Thyroid gland (tissue), 4 donors: Measurements from ENCODE around the gene CD2AP. TPM values are rescaled to one million over a fixed set of nuclear protein-coding genes. Genes with fewer than 3 reads are reported as not detected.

Source experiments
- DNase-seq, 2 donors: peaks; one replicate each; pipeline ENCODE4 v3.0.0-alpha.2; 2019
- H3K27ac ChIP-seq, 3 donors: fragments of 200-600 bp; sonication (generic); 1 replicate in 2 of 3; 2 replicates in 1 of 3; pipeline ENCODE4 v1.5.1; 2016 to 2019; ENCODE audit warnings: mild to moderate bottlenecking in 1 of 3, moderate library complexity in 1 of 3
- H3K27me3 ChIP-seq: fragments of 200-600 bp; sonication (generic); one replicate; pipeline ENCODE4 v1.5.1; 2019
- H3K36me3 ChIP-seq, 2 donors: fragments of 200-600 bp; sonication (generic); one replicate each; pipeline ENCODE4 v1.5.1; 2016 to 2019
- H3K4me1 ChIP-seq, 2 donors: fragments of 200-600 bp; sonication (generic); one replicate each; pipeline ENCODE4 v1.5.1; 2017 to 2019
- H3K4me3 ChIP-seq, 3 donors: fragments of 200-600 bp; sonication (generic); replicated peaks in 1 of 3; 1 replicate in 2 of 3; 2 replicates in 1 of 3; pipeline ENCODE4 v1.5.1; 2016; ENCODE audit warnings: mild to moderate bottlenecking in 1 of 3
- H3K9me3 ChIP-seq: fragments of 200-600 bp; sonication (generic); one replicate; pipeline ENCODE4 v1.5.1; 2017
- CTCF ChIP-seq, 6 experiments: fragments of 200-600 bp in 3 of 6; fragments of 450-650 bp in 3 of 6; sonication (generic) in 3 of 6; IDR thresholded peaks; one replicate each; pipeline ENCODE4 v1.5.1; 2016 to 2019; ENCODE audit warnings: antibody characterized with exemption in 6 of 6, mild to moderate bottlenecking in 2 of 6, inconsistent platforms in 1 of 6, moderate library complexity in 1 of 6
- POLR2A ChIP-seq, 2 donors: fragments of 450-650 bp; IDR thresholded peaks; one replicate each; pipeline ENCODE4 v1.6.1; 2017; ENCODE audit warnings: antibody characterized with exemption in 2 of 2, mild to moderate bottlenecking in 2 of 2, moderate library complexity in 1 of 2
- WGBS, 2 donors: methylation state at CpG; one replicate each; pipeline ENCODE4 v1.1.5; 2017; 5-methylcytosine and 5-hydroxymethylcytosine counted together
- intact Hi-C: fragments of 100-400 bp; cut with DNase I; formaldehyde crosslinking; loops from one replicate; pipeline ENCODE4 v1.15.1; 2023
- total RNA-seq, 4 donors: library from RNA; depleted of rRNA; stranded (reverse); fragments of >200 nt; gene quantifications; one replicate each; pipeline ENCODE4 v1.2.3, GENCODE V29; 2016

Gene CD2AP
- total RNA-seq, 4 donors from 2014 or later = 27.9 to 48.2 (median 33.0) TPM

- no peak for TF ChIP-seq POLR2A (IDR thresholded peaks at IDR 0.05)
- TF ChIP-seq CTCF (IDR thresholded peaks at IDR 0.05) = no peak
- H3K4me3 ChIP-seq = no peak overlapping the region
- H3K27ac ChIP-seq = no peak overlapping the region
- no peaks in the 10 kb centered on the region for H3K9me3 ChIP-seq
- H3K4me1 ChIP-seq = peaks cover 21 to 25% of the 10 kb centered on the region in 2 donors
- no peaks in the 10 kb centered on the region for H3K36me3 ChIP-seq
- no peak for DNase-seq
- intact Hi-C loops = no loop called here
- H3K27me3 ChIP-seq = no peaks in the 10 kb centered on the region
These were observed 5.9 kb downstream of the CD2AP start for GRCh38 chr6:47483516-47483852.

GRCh38 chr6:47483853-47484546 lies 6.4 kb downstream of the CD2AP start:
- intact Hi-C loops = no loop called here
- TF ChIP-seq POLR2A (IDR thresholded peaks at IDR 0.05) = no peak
- TF ChIP-seq CTCF (IDR thresholded peaks at IDR 0.05) = no peak
- Histone ChIP-seq H3K4me1 (peaks cover 21 to 28% of the 10 kb centered on the region in 2 donors), H3K36me3 (no peaks in the 10 kb centered on the region), H3K27ac (no peak overlapping the region), H3K9me3 (no peaks in the 10 kb centered on the region), H3K4me3 (no peak overlapping the region), H3K27me3 (no peaks in the 10 kb centered on the region)
- DNase-seq = no peak
- 22 to 30% methylated on average over 1 of the region's 1 CpG for WGBS, 2 donors

GRCh38 chr6:47484616-47485015 lies 7.0 kb downstream of the CD2AP start:
- H3K27ac ChIP-seq = no peak overlapping the region
- 84 to 88% methylated on average over 3 of the region's 3 CpGs for WGBS, 2 donors
- intact Hi-C loops = no loop called here

GRCh38 chr6:47485083-47485482 lies 7.5 kb downstream of the CD2AP start:
- Histone ChIP-seq H3K9me3 (no peaks in the 10 kb centered on the region), H3K4me1 (peaks cover 14 to 18% of the 10 kb centered on the region in 2 donors), H3K27me3 (no peaks in the 10 kb centered on the region), H3K4me3 (no peak overlapping the region), H3K27ac (no peak overlapping the region), H3K36me3 (no peaks in the 10 kb centered on the region)
- intact Hi-C loops = no loop called here
- TF ChIP-seq CTCF (IDR thresholded peaks at IDR 0.05) (no peak), POLR2A (IDR thresholded peaks at IDR 0.05) (no peak)
- 91 to 97% methylated on average over 2 of the region's 2 CpGs for WGBS, 2 donors
- DNase-seq = no peak

More at GRCh38 chr6:47484616-47485015, 7.0 kb downstream of the CD2AP start:
- DNase-seq = no peak
- Histone ChIP-seq H3K4me3 (no peak overlapping the region), H3K27me3 (no peaks in the 10 kb centered on the region), H3K9me3 (no peaks in the 10 kb centered on the region), H3K36me3 (no peaks in the 10 kb centered on the region), H3K4me1 (peaks cover 17 to 23% of the 10 kb centered on the region in 2 donors)
- TF ChIP-seq POLR2A (IDR thresholded peaks at IDR 0.05) (no peak), CTCF (IDR thresholded peaks at IDR 0.05) (no peak)

- peaks cover 14% of the 10 kb centered on the region in 2 donors for H3K4me1 ChIP-seq
- no peaks in the 10 kb centered on the region for H3K27me3 ChIP-seq
- H3K36me3 ChIP-seq = no peaks in the 10 kb centered on the region
- no peak overlapping the region for H3K27ac ChIP-seq
- no peak for DNase-seq
- H3K4me3 ChIP-seq = no peak overlapping the region
- H3K9me3 ChIP-seq = no peaks in the 10 kb centered on the region
- TF ChIP-seq POLR2A (IDR thresholded peaks at IDR 0.05) (no peak), CTCF (IDR thresholded peaks at IDR 0.05) (no peak)
- intact Hi-C loops = no loop called here
These were observed 8.0 kb downstream of the CD2AP start for GRCh38 chr6:47485491-47486135.
